Activated naive CD8-positive, alpha-beta T cell (primary cell): ENCODE results near the gene CNOT4.

Experiments
- H3K27ac Mint-ChIP-seq: one replicate; pipeline ENCODE4 v1.8.0; 2021; ENCODE audit warnings: mixed read lengths
- H3K27me3 Mint-ChIP-seq: one replicate; pipeline ENCODE4 v1.8.0; 2021; ENCODE audit warnings: mixed read lengths
- H3K36me3 Mint-ChIP-seq: one replicate; pipeline ENCODE4 v1.8.0; 2021; ENCODE audit warnings: mixed read lengths
- H3K4me1 Mint-ChIP-seq: one replicate; pipeline ENCODE4 v1.8.0; 2021; ENCODE audit warnings: low read depth, mixed read lengths
- H3K4me3 Mint-ChIP-seq: one replicate; pipeline ENCODE4 v1.8.0; 2021; ENCODE audit warnings: mild to moderate bottlenecking, mixed read lengths
- H3K9me3 Mint-ChIP-seq: one replicate; pipeline ENCODE4 v1.8.0; 2021; ENCODE audit warnings: low read depth, mixed read lengths

Gene CNOT4

DNA sequence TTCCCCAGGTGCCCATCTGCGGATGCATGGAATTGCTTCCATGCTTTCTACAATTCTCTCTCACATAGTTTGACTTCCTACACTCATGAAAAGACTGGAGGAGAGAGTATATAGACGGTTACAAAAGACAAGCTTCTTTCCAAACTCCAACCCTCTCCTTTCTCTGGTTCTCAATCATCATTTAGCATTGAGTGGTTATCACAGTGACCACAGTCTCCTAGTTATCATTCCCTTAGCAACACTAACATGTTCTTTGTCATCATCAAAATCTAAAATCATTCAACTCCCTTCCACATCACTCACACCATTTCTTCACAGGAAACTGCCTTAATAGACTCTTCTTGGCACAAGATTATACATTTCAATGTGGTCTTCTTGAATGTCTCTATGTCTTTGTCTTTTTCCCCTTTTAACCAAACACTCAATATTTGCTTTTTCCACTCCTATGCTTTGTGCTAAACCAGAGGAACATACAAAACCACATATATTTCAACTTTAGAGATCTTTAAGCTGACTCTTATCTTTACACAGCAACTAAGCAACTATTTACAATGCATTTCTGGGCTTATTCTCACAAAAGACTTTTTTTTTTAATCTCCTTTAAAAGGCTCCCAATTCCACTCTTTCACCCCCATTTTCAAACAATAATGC, 126.3 kb downstream of the CNOT4 start:
- no peak overlapping the region for H3K4me3 Mint-ChIP-seq
- H3K36me3 Mint-ChIP-seq = peaks cover 2% of the 10 kb centered on the region
- H3K9me3 Mint-ChIP-seq = no peaks in the 10 kb centered on the region
- no peak overlapping the region for H3K27ac Mint-ChIP-seq
- H3K27me3 Mint-ChIP-seq = no peaks in the 10 kb centered on the region
- H3K4me1 Mint-ChIP-seq = no peaks in the 10 kb centered on the region

DNA sequence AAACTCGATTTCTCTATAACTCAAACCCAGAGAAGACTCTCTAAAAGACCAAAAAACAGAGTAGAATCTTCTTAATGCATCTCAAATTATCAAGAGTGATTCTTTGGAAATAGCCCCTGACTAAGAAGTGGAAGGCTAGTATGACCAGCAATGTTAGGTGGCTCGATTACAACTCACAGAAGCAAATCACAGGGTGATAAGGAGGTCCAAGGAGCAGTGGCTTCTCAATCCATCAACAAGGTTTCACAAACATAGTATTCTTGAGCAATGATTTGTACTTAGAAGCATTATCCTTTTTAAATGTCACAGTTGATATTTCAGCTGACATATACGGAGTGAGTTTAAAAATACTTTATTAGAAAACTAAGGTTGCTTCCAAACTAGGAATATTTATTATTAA, 127.7 kb downstream of the CNOT4 start:
- no peaks in the 10 kb centered on the region for H3K9me3 Mint-ChIP-seq
- H3K27ac Mint-ChIP-seq = no peak overlapping the region
- no peaks in the 10 kb centered on the region for H3K4me1 Mint-ChIP-seq
- no peaks in the 10 kb centered on the region for H3K27me3 Mint-ChIP-seq
- peaks cover 2% of the 10 kb centered on the region for H3K36me3 Mint-ChIP-seq
- H3K4me3 Mint-ChIP-seq = no peak overlapping the region

GRCh38 chr7:135381369-135381768, 128.5 kb downstream of the CNOT4 start:
- no peaks in the 10 kb centered on the region for H3K9me3 Mint-ChIP-seq
- peaks cover 2% of the 10 kb centered on the region for H3K36me3 Mint-ChIP-seq
- peaks cover 2% of the 10 kb centered on the region for H3K4me1 Mint-ChIP-seq
- H3K27me3 Mint-ChIP-seq = no peaks in the 10 kb centered on the region
- no peak overlapping the region for H3K27ac Mint-ChIP-seq
- H3K4me3 Mint-ChIP-seq = no peak overlapping the region

DNA sequence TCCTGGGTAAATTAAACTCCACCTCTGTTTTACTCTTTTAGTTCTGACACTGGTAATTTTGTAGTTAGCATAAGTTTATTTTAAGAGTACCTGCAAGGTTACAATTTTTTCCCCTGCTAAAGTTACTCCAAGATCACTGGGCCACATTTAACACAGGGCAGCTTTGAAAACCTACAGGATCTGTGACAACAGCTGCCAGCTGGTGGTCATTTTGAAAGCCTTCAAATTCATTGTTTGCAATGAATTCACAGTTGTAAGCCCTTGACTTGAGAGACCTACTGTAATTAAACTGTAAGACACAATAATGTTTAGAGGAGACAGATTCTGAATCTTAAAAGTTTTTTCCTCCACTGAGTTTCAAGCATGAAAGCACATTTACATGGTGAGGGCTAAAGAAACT, 129.6 kb downstream of the CNOT4 start:
- H3K27me3 Mint-ChIP-seq = no peaks in the 10 kb centered on the region
- H3K9me3 Mint-ChIP-seq = no peaks in the 10 kb centered on the region
- H3K36me3 Mint-ChIP-seq = no peaks in the 10 kb centered on the region
- H3K4me1 Mint-ChIP-seq = peaks cover 2% of the 10 kb centered on the region
- no peak overlapping the region for H3K27ac Mint-ChIP-seq
- no peak overlapping the region for H3K4me3 Mint-ChIP-seq

- H3K27ac Mint-ChIP-seq = no peak overlapping the region
- H3K36me3 Mint-ChIP-seq = no peaks in the 10 kb centered on the region
- peaks cover 5% of the 10 kb centered on the region for H3K4me1 Mint-ChIP-seq
- H3K27me3 Mint-ChIP-seq = no peaks in the 10 kb centered on the region
- no peak overlapping the region for H3K4me3 Mint-ChIP-seq
- H3K9me3 Mint-ChIP-seq = no peaks in the 10 kb centered on the region
These were observed 132.7 kb downstream of the CNOT4 start for GRCh38 chr7:135377171-135377570.

GRCh38 chr7:135375908-135376699, 133.8 kb downstream of the CNOT4 start:
- H3K9me3 Mint-ChIP-seq = no peaks in the 10 kb centered on the region
- no peak overlapping the region for H3K27ac Mint-ChIP-seq
- no peak overlapping the region for H3K4me3 Mint-ChIP-seq
- H3K27me3 Mint-ChIP-seq = no peaks in the 10 kb centered on the region
- peaks cover 7% of the 10 kb centered on the region for H3K4me1 Mint-ChIP-seq
- H3K36me3 Mint-ChIP-seq = peaks cover 2% of the 10 kb centered on the region

- Mint-ChIP-seq H3K9me3 (no peaks in the 10 kb centered on the region), H3K27me3 (no peaks in the 10 kb centered on the region), H3K4me1 (peaks cover 11% of the 10 kb centered on the region), H3K27ac (no peak overlapping the region), H3K4me3 (no peak overlapping the region), H3K36me3 (peaks cover 4% of the 10 kb centered on the region)
These were observed 135.2 kb downstream of the CNOT4 start for GRCh38 chr7:135374736-135375135.

GRCh38 chr7:135372222-135372621, 137.7 kb downstream of the CNOT4 start:
- Mint-ChIP-seq H3K27ac (no peak overlapping the region), H3K4me1 (peaks cover 15% of the 10 kb centered on the region), H3K4me3 (no peak overlapping the region), H3K9me3 (no peaks in the 10 kb centered on the region), H3K36me3 (peaks cover 8% of the 10 kb centered on the region), H3K27me3 (no peaks in the 10 kb centered on the region)

- H3K9me3 Mint-ChIP-seq = no peaks in the 10 kb centered on the region
- peaks cover 8% of the 10 kb centered on the region for H3K36me3 Mint-ChIP-seq
- H3K4me1 Mint-ChIP-seq = peaks cover 14% of the 10 kb centered on the region
- no peaks in the 10 kb centered on the region for H3K27me3 Mint-ChIP-seq
- H3K4me3 Mint-ChIP-seq = no peak overlapping the region
- no peak overlapping the region for H3K27ac Mint-ChIP-seq
These were observed 139.2 kb downstream of the CNOT4 start for GRCh38 chr7:135370656-135371055.

GRCh38 chr7:135369405-135369804, 140.5 kb downstream of the CNOT4 start:
- H3K27me3 Mint-ChIP-seq = no peaks in the 10 kb centered on the region
- H3K4me3 Mint-ChIP-seq = no peak overlapping the region
- peaks cover 14% of the 10 kb centered on the region for H3K4me1 Mint-ChIP-seq
- no peak overlapping the region for H3K27ac Mint-ChIP-seq
- no peaks in the 10 kb centered on the region for H3K9me3 Mint-ChIP-seq
- H3K36me3 Mint-ChIP-seq = peaks cover 10% of the 10 kb centered on the region

DNA sequence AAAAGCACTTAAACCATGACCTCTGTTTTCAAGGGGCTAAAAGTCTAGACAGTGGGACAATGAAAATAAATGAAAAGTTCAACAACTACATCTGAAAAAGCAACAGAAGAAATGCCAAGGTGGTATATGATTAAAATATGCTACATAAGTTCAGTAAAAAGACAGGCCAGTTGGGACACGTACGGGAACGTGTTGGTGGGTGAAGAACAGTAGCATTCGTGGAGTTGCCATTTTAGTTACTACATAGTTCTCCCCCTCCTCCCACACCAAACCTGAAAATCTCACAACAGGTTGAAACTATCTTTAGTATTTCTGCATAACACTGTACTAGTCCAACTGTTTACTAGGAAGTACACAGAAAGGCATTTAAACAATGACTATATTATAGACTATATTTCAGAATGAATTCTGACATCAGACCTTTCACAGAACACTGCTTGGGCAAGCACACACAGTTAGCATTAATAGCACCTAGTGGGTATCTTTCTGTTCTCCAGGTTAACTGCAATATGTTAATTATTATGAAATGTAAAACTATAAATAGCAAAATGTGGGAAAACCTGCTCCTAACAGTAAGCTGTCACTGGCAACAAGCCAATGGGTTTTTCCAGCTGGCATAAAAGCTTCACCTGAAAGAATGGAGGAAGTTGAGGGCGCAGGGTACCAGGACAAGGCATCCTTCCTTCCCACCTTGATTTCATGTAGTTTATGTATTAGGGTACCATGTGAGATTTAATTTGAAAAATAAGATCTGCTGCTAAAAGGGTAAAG, 141.3 kb downstream of the CNOT4 start:
- H3K27me3 Mint-ChIP-seq = no peaks in the 10 kb centered on the region
- peaks cover 12% of the 10 kb centered on the region for H3K36me3 Mint-ChIP-seq
- no peak overlapping the region for H3K27ac Mint-ChIP-seq
- H3K4me1 Mint-ChIP-seq = peaks cover 10% of the 10 kb centered on the region
- H3K9me3 Mint-ChIP-seq = no peaks in the 10 kb centered on the region
- H3K4me3 Mint-ChIP-seq = no peak overlapping the region

DNA sequence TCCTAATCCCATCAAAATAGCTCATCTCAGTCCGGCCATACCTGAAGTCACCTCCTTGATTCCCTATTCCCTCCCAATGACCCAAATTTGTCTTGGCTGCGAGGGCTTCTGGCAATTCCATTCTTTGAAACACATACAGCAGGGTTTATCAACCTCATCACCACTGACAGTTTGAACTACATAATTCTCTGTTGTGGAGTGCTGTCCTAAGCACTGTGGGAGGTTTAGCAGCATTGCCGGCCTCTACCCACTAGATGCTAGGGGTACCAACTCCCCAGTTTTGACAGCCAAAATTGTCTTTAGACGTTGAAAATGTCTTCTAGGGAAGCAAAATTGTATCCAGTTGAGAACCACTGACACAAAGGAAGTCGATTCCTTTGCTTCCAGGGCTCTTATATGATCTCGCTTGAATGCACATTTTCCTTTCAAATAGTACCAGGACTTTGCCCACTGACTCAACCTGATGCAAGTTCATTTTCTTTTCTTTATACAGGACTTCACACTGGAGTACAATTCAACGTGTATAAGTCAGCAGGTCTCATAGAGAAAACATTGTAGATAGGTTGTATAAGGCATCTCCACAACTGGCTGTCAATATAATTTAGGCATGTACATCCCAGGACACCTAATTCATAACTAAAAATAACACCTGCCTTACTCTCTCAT, 142.9 kb downstream of the CNOT4 start:
- H3K27ac Mint-ChIP-seq = no peak overlapping the region
- H3K4me3 Mint-ChIP-seq = no peak overlapping the region
- peaks cover 22% of the 10 kb centered on the region for H3K36me3 Mint-ChIP-seq
- no peaks in the 10 kb centered on the region for H3K9me3 Mint-ChIP-seq
- no peaks in the 10 kb centered on the region for H3K27me3 Mint-ChIP-seq
- peaks cover 10% of the 10 kb centered on the region for H3K4me1 Mint-ChIP-seq

GRCh38 chr7:135365721-135366120, 144.2 kb downstream of the CNOT4 start:
- Mint-ChIP-seq H3K4me1 (peaks cover 8% of the 10 kb centered on the region), H3K9me3 (no peaks in the 10 kb centered on the region), H3K36me3 (peaks cover 22% of the 10 kb centered on the region), H3K4me3 (no peak overlapping the region), H3K27ac (no peak overlapping the region), H3K27me3 (no peaks in the 10 kb centered on the region)

- Mint-ChIP-seq H3K4me1 (no peaks in the 10 kb centered on the region), H3K36me3 (peaks cover 18% of the 10 kb centered on the region), H3K27ac (no peak overlapping the region), H3K9me3 (no peaks in the 10 kb centered on the region), H3K4me3 (no peak overlapping the region), H3K27me3 (no peaks in the 10 kb centered on the region)
These were observed 145.7 kb downstream of the CNOT4 start for GRCh38 chr7:135364206-135364605.

DNA sequence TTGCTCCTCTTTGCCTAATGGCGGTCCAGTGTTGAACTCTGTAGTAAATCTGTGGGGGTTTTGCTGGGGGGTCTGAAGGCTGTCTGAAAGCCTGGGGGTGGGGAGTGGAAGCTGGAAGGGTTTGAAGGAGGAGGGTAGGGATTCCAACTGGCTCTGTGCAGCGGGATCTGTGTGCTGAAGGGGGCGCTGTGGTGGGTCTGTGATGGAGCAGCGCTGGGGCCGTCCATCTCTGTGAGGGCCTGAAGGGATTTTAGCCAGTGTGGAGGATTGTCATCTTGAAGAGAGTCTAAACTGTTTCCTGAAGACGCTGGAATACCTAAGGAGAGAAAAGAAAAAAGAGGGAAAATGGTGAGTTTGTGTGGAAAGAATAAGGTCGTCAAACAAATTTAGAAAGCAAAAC, 147.0 kb downstream of the CNOT4 start:
- Mint-ChIP-seq H3K4me1 (no peaks in the 10 kb centered on the region), H3K27ac (no peak overlapping the region), H3K4me3 (no peak overlapping the region), H3K36me3 (peaks cover 18% of the 10 kb centered on the region), H3K9me3 (no peaks in the 10 kb centered on the region), H3K27me3 (no peaks in the 10 kb centered on the region)
